GM19035 (cell line): ENCODE results near the gene CFAP57.
"Not testable (repeated sequence)": the region's sequence is repeated elsewhere in the genome, so short reads cannot be mapped to it uniquely, and the experiment has no call there.

ENCODE experiments used
- ATAC-seq: cut with Tn5 transposase; IDR thresholded peaks from one replicate; pipeline ENCODE4 v1.9.1; 2021; ENCODE audit not compliant: unreplicated experiment

The CFAP57 gene

DNA sequence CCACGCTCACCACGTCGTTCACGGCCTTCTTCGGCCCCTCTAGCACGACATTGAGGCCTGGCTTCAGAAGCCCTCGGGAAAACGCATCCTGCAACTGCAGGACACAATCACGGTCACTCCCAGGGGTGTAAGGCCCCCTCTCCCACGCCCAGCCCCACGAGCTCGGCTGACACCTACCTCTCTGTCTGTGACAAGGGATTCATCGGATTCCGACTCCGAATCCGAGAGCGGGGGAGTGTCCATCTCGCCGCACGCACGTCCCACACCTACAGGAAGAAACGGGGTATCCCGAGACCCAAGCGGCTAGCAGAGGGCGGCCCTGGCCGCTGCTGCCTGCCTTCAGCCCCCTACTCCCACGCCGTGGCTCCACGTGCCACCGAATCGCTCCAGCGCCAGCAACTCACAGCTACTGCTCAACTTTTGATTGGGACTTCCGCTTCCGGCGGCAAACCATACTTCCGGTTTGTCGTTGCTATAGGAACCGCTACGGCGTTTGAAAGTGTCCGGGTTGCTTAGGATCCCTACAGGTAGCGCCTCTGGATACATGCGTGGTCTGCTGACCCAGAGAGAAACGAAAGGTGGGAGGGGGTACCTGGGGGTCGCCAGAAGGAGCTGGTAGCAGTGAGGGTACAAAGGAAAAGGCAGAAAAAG, at the start of gene CFAP57, which contains the start of gene EBNA1BP2:
CFAP57 (plus strand) TSS at position 455 of the 651 bp plus-strand sequence. CDS start 424 bp downstream, outside the sequence.
EBNA1BP2 (minus strand) TSS at position 415 of the 651 bp plus-strand sequence; CDS start at position 243, 172 bp downstream.
- ATAC-seq: peak; percentile 93

- ATAC-seq: no peak
Observed at GRCh38 chr1:43123031-43123430, 49.1 kb upstream of the CFAP57 start.

DNA sequence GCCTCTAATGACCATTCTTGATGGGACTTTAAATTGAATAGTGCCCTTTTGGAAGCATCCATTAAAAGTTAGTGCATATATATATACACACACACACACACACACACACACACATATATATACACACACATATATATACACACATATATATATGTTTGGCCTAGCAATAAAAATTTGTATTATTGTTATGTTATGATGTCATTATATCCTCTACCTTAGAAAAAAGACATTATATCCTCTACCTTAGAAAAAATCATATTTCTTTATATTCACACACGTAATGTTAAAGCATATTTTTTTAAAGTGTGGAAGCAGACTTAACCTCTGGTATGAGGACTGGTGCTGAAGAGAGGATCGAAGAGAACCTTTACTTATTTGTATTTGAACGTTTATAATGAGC, 43.3 kb upstream of the CFAP57 start:
- ATAC-seq: no peak

GRCh38 chr1:43129426-43129825, 42.7 kb upstream of the CFAP57 start:
- ATAC-seq: no peak

GRCh38 chr1:43134068-43134467, 38.1 kb upstream of the CFAP57 start:
- ATAC-seq: no peak

DNA sequence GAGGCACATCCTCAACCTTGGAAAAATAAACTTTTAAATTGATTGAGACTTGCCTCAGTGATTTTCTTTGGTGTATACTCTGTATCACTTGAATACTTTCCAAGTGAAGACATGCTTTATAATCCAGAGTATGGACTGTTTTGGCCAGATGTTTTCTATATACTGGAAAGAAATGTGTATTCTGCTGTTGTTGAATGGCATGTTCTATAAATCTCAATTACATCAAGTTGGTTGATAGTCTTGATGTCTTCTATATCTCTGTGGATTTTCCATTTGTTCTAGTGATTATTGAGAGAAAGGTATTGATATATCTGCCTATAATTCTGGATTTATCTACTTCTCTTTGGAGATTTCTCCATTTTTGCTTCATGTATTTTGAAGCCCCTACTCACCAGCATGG, 37.5 kb upstream of the CFAP57 start:
- no peak for ATAC-seq

DNA sequence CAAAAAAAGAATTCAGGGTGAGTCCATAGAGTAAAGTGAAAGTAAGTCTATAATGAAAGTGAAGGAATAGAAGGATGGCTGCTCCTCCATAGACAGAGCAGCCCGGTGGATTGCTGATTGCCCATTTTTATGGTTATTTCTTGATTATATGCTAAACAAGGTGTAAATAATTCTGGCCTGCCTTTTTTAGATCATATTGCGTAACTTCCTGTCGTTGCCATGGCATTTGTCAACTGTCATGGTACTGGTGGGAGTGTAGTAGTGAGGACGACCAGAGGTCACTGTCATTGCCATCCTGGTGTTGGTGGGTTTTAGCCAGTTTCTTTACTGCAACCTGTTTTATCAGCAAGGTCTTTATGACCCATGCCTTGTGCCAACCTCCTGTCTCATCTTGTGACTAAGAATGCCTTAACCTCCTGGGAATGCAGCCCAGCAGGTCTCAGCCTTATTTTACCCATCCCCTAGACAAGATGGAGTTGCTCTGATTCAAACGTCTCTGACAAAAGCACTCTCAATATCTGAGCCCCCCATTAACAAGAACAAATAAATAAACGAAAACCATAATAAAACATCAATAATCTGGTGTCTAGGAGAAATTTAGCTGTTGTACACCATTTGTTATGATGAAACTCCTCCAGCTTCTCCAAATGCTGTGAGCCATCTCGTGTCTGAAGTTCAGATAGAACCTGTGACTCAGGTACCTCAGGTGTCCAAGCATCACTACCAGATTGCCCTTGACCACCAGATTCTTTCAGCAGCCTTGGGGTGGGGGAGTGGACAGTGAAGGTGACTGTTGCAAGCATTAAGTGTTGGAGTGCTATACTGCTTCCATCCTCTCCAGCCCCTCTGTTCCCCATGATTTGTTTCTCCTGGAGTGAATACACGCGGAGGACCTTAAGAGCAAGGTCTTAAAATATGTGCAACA, 36.0 kb upstream of the CFAP57 start:
- no peak for ATAC-seq

GRCh38 chr1:43137445-43138052, 34.6 kb upstream of the CFAP57 start:
- ATAC-seq: no peak

DNA sequence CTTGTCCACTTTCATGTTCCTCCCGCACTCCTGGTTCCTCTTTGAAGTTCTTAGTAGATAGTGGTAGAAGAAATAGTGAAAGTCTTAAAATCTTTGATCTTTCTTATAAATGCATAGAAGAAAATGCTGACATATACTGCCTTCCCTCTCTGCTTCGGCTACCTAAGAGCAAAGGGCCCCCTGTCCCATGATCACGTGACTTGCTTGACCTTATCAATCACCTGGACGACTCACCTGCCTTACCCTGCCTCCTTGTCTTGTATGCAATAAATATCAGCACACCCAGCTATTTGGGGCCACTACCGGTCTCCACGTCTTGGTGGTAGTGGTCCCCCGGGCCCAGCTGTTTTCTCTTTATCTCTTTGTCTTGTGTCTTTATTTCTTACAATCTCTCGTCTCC, 32.8 kb upstream of the CFAP57 start:
- not testable (repeated sequence) for ATAC-seq

DNA sequence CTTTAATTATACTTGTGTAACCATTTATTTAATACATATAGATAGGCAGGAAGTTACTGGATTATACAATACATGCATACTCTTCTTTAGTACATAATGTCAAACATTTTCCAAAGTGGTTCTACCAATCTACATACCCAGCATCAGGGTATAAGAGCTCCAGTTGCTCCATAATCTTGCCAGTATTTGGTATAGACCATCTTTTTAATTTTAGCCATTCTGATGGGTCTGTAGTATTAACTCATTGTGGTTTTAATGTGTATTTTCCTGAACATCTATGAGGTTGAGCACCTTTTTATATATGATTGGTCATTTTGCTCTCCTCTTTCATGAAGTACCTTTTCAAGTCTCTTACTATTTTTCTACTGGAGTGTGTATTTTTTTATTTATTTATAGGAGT, 32.1 kb upstream of the CFAP57 start:
- no peak for ATAC-seq

DNA sequence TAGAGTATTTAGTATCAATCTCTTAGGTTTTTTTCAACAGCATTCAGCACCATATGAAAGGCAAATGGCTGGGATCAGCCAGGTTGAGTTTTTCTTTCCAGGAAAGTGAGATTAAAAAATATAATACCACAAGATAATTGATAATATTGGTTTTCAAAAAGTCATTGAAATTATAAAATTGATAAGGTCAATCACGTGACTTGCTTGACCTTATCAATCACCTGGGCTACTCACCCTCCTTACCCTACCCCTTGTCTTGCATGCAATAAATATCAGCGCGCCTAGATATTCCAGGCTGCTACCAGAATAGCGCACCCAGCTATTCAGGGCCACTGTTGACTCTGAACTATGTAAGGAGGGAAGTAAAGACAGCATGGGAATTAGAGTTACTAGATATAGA, 31.5 kb upstream of the CFAP57 start:
- no peak for ATAC-seq

GRCh38 chr1:43143441-43143888, 28.7 kb upstream of the CFAP57 start:
- no peak for ATAC-seq

- no peak for ATAC-seq
Observed at GRCh38 chr1:43144237-43144636, 27.9 kb upstream of the CFAP57 start.

DNA sequence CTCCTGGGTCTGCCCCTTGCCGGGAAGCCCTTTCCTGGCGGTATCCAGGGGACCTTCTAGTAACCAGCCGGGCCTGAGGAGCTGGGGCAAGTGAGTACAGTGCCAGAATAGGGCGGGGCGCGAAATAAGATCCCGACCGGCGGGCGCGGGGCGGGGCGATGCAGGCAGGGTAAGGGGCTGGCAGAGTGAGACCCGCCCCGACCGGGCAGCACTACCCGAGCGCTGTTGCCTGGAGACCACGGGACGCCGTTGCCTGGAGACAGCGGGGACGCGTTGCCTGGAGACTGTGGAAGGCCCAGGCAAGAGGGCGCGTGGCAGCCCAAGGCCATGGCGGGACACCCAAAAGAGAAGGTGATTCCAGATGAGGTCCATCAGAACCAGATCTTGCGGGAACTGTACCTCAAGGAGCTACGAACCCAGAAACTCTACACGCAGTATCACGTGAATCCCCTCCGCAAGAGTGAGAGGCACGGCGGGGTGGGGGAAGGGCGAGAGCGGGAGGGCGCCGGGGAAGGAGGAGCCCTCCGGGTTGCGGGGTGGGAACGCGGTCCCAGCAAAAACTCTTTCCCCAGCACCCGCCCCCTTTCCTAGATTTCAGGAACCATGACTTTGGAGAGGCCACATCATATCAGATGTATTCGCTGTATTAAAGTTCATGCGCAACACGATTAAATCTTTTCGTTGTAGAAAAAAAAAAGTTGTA, 24.4 kb upstream of the CFAP57 start:
- ATAC-seq: no peak

GRCh38 chr1:43149889-43150288, 22.2 kb upstream of the CFAP57 start:
- no peak for ATAC-seq

- ATAC-seq: no peak
Observed at GRCh38 chr1:43152866-43153265, 19.3 kb upstream of the CFAP57 start.

DNA sequence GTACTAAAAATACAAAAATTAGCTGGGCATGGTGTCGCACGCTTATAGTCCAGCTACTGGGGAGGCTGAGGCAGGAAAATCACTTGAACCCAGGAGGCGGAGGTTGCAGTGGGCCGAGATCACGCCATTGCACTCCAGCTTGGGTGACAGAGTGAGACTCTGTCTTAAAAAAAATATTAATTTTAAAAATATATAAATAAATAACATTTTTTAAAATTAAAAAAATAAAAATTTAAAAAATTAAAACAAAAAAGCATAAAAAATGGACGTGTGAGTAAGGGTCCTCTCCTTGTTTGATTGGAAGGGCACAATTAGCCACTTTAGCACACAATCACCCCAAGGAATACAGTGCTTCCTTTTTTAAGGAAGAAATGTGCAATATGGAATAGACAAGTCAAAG, 18.7 kb upstream of the CFAP57 start:
- no peak for ATAC-seq

DNA sequence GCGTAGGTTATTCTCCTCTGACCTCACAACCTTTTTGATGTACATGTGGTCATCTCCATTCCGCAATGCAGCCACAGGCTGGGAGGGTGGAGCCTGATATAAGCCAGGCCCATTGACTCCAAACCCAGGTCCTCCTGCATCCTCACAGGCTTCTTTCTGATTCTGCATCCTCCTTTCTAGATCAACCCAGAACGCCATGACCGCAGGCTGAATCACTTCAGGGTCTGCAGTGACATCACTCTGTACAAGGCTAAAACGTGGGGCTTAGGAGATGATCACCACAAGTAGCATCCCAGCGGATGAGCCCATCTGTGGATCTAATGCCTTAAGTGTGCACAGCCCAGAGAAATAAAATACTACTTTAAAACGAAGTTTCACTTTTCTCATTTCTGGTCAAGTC, 16.1 kb upstream of the CFAP57 start:
- ATAC-seq: no peak

- no peak for ATAC-seq
Observed at GRCh38 chr1:43165162-43165561, 7.0 kb upstream of the CFAP57 start.

DNA sequence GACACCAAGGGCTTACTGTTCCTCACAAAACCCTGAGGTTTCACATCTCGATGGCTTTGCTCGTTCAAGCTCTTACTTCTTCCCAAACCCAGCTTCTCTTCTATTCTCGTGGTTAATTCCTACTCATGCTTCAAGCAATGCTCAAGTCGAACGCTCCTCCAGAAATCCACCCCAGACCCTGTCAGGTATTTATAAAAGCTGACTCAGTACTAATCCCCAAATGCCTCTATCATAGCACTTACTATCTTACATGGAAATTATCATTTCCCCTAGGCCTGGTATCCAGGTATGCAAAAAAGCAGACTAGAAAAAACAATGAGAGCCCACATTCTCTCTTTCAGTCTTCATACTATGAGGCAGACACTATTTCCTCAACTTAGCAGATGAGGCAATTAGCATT, 6.4 kb upstream of the CFAP57 start:
- no peak for ATAC-seq

DNA sequence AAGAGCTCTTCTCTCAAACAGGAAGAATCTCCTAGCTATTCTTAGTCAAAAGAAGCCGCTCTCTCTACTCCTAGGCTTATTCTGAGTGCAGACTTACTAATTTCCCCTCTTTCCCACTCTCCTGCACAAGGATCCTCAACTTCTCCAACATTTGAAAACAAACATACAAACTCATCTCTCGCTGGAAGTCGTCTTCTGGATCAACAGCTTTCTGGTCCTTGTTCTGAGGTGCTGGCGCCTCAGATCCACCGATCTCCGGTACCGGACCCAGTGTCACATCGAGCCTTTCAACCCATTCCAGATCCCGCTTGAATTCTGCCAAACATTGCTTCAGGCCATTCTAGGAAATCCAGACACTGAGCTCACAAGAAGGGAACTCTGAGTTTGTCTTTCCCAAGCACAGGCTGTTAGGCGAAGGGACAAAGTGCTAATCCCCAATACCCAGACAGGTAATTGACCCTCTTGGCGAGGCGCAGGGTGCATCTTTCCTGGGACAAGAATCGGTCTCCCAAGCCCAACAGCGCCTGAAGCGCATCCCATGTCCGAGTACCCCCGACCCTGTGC, 736 bp upstream of the CFAP57 start:
- ATAC-seq: no peak
